GM10847 (cell line): ENCODE data around the gene KCNH4.

Experiments used
- POLR2A ChIP-seq: IDR thresholded peaks from 2 replicates; pipeline ENCODE4 v1.6.1; 2011; ENCODE audit not compliant: insufficient read length; ENCODE audit errors: extremely low read depth

The KCNH4 gene

DNA sequence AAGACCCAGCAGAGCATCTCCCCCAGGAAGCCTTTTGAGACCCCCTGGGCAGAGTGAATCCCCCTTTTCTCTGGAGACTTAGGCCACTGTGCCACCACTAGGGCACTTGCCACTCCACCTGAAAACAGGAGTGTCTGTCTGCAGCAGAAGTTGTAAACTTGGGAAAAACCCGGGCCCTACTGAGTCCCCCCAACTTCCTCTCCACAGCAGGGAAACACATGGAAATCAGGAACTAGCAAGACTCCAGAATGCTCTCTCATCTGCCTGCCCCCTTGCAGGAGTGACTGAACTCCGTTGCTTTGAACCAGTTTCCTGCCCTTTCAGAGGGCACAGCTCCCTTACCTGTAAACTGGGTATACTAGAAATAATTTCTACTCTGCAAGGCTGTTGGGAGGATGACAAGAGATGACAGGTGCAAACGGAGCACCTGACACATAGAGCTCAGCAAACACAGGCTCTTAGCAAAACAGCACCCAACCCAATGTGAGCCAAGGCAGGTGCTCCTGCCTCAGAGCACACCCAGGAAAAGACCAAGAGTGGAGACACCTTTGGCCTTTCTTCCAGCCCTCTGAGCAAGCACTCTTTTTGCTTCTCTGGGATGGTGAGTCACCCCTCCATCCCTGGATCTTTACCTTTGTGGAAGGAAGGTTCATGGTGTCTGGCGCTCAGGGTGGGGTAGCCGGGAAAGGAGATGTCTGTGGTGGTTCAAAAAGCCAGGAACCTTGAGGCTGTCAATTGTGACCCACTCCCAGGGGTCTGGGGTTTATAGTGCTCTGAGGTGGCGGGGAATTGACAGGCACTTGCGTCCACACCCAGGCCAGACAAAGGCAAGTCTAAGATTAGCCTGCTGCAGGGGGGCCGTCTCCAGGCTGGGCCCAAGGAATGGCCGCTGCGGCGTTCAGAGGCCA is 4.0 kb upstream of the KCNH4 start, which contains the start of gene HCRT:
TSS of gene HCRT (minus strand) at position 740 of the 908 bp plus-strand sequence. CDS start at position 653, 87 bp downstream.
- no peak for TF ChIP-seq POLR2A

- TF ChIP-seq POLR2A = peak; percentile 71
Observed at GRCh38 chr17:42183741-42184711, 3.1 kb upstream of the KCNH4 start.

- TF ChIP-seq POLR2A = no peak
Observed at GRCh38 chr17:42182927-42183734, 2.2 kb upstream of the KCNH4 start.

GRCh38 chr17:42181851-42182207 is 887 bp upstream of the KCNH4 start:
- no peak for TF ChIP-seq POLR2A

DNA sequence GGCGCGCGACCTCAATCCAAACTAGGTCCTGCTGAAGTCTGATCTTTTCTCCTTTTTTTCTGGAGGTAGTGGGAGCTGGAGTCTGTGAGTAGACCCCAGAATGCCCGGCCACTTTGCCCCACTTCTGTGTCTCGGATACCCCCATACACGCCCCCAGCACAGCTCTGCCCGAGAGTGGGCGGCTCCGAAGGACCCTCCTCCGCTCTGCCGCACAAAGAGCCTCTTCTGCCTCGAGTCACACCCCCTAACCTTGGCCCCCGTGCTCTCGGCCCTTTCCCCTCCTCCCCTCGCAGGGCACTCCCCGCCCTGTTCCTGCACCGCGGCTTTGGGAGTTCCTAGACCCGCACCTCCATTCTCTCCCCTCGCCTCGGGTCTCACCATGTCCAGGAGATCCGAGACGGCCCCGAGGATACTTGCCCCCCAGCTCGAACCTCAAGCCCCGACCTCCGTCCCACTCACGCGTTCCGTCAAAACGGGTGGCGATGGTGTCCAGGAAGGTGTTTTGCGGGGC is 476 bp downstream of the KCNH4 start:
- TF ChIP-seq POLR2A = no peak

- TF ChIP-seq POLR2A = no peak
Observed at GRCh38 chr17:42179911-42180410, 981 bp downstream of the KCNH4 start.

DNA sequence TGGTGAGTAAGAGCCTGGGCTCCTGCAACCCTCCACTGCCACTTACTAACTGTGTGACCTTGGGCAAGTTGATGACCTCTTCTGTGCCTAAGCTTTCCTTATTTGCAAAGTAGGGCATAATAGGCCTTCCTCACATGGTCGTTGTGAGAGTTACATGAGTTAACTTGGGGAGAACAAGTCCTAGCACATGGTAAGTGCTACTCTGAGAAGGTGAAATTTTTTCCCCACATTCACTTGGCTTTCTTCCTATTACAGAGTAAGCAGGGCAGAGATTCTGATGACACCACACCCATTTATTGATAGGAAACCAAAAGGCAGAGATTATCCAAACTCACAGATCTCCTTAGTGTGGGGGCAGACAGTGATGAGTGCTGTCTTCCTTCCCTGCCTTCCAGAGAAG is 1.6 kb downstream of the KCNH4 start:
- TF ChIP-seq POLR2A = no peak

- TF ChIP-seq POLR2A = no peak
Observed at GRCh38 chr17:42178817-42179216, 2.1 kb downstream of the KCNH4 start.

GRCh38 chr17:42177684-42178083 is 3.3 kb downstream of the KCNH4 start:
- no peak for TF ChIP-seq POLR2A

DNA sequence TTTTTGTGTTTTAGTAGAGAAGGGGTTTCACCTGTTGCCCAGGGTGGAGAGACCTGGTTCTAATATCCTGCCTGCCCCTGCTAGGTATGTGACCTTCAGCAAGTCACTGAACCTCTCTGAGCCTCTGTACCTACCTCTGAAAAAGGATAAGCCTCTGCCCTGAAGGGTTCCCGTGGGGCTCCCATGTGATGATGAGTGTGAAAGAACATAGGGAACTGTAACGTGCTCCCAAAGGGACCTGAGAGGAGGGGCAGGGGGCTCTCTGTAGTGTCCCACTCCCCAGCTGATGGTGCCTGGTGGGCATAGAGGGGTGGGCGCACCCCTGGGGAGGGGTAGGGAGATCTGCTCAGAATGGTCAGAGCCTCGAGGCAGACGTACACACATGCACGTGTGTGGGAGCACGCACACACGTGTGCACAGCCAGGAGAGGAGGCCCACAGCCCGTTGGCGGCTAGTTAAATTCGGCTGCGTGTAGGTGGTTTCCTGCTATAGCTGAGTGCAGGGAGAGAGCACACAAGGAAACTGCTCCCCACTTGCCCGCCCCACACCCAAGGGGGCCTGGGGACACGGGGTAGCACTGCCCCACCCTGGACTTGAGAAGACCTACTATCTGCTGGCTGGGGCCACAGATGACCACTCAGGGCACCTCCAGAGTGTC is 6.7 kb downstream of the KCNH4 start:
- TF ChIP-seq POLR2A = no peak

- TF ChIP-seq POLR2A = no peak
Observed at GRCh38 chr17:42171831-42172230, 9.1 kb downstream of the KCNH4 start.

GRCh38 chr17:42169351-42169750 is 11.6 kb downstream of the KCNH4 start:
- no peak for TF ChIP-seq POLR2A

- TF ChIP-seq POLR2A = no peak
Observed at GRCh38 chr17:42167807-42168206, 13.1 kb downstream of the KCNH4 start.

DNA sequence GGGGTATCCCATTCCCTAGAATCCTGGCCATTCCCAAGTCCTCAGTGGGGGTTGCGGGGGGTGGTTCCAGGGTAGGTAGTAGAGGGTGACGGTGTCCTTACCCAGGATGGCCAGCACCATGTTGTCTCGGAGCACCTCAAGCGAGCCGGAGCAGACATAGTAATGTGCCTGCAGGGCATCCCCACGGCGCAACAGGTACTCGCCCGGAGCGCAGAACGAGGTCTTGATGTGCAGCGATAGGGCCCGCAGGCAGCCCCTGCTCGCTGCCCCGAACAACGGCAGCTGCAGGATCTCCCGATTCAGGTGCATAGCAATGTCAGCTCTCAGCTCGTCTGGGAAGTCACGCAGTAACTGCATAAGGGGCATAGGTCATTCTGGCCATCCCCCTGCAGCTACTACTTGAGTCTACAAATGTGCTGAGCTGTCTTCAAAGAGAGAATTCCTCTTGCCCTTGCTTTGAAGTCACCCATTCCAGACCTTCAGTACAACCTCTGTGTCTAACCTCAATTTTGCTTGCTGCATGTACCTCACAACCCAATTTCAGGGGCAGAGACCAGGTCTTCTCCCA is 14.7 kb downstream of the KCNH4 start:
- TF ChIP-seq POLR2A = no peak

DNA sequence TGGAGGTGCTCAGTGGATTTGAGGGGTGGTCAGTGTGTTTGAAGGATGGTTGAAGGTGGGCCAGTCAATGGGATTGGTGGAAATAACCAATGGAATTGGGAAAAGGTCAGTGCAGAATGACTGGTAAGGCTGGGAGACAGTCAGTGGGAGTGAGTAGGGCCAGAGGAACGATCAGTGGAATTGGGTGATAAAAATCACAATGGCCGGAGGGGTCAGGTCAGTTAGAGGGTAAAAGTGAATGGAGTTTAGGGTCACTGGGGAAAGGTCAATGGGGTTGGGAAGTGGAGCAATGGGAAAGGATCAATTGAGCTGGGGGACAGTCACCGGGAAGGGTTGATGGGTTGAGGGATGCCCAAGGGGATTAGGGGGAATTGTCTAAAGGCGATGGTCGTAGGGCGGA is 15.2 kb downstream of the KCNH4 start:
- TF ChIP-seq POLR2A = no peak
